HepG2 (cell line): Measurements from ENCODE around the gene RBM44. TPM values are rescaled to one million over a fixed set of nuclear protein-coding genes. Genes with fewer than 3 reads are reported as not detected.

Experiments used
- ATAC-seq: fragments of 200-7000 bp; cut with Tn5 transposase; 3 replicates; pipeline ENCODE4 v1.9.1; 2020; ENCODE audit warnings: mild to moderate bottlenecking, moderate library complexity
- BruUV-seq: library from RNA; stranded (reverse); fragments of 400-500 nt; replicated peaks from 2 replicates; lab custom pipeline; 2021; lab: Mats Ljungman, UMichigan
- CTCF ChIA-PET: fragments of 300-600 bp; formaldehyde crosslinking; extraction: SDS; loops from one replicate; lab custom pipeline; 2021; ENCODE audit warnings: low total read pairs, inconsistent platforms, low intra/inter-chr PET ratio; lab: Yijun Ruan, JAX
- POLR2A ChIA-PET: fragments of 350-600 bp; sonication (Branson Sonifier 250); formaldehyde crosslinking; loops from one replicate; lab custom pipeline; 2020; ENCODE audit warnings: antibody characterized with exemption, inconsistent platforms; lab: Yijun Ruan, JAX
- DNase-seq: peaks from one replicate; pipeline ENCODE4 v3.0.0-alpha.2; 2015; ENCODE audit warnings: low spot score
- FAIRE-seq: peaks from 3 replicates; lab custom pipeline; 2011; peaks lifted over from hg19 to GRCh38; lab: Jason Lieb, UNC
- H2AFZ ChIP-seq: one replicate; pipeline ENCODE4 v1.6.1; 2011; ENCODE audit warnings: low read length, inconsistent platforms
- H3K27ac ChIP-seq: fragments of 300-600 bp; 3 replicates; pipeline ENCODE4 v1.8.0; 2011; ENCODE audit warnings: mixed run types, mild to moderate bottlenecking, mixed read lengths, low read length, inconsistent platforms; ENCODE audit not compliant: insufficient read depth; ENCODE audit errors: extremely low read length
- H3K27me3 ChIP-seq, 2 experiments: fragments of 200-600 bp in 1 of 2; 2 replicates in 1 of 2; 3 replicates in 1 of 2; pipeline versions ENCODE4 v1.6.0 to v1.8.0; 2011; ENCODE audit warnings: low read length in 2 of 2, mild to moderate bottlenecking in 2 of 2, moderate library complexity in 2 of 2, inconsistent platforms in 1 of 2; ENCODE audit not compliant: insufficient read depth in 2 of 2, control insufficient read depth in 1 of 2
- H3K36me3 ChIP-seq, 2 experiments: fragments of 200-600 bp in 1 of 2; replicated peaks in 1 of 2; 2 replicates in 1 of 2; 3 replicates in 1 of 2; pipeline versions ENCODE4 v1.5.1 to v1.8.0; 2011; ENCODE audit warnings: low read length in 2 of 2, inconsistent platforms in 1 of 2; ENCODE audit not compliant: insufficient read depth in 2 of 2, control insufficient read depth in 1 of 2
- H3K4me1 ChIP-seq: 2 replicates; pipeline ENCODE4 v1.5.1; 2012; ENCODE audit warnings: low read length, inconsistent platforms; ENCODE audit not compliant: insufficient read depth
- H3K4me2 ChIP-seq: 2 replicates; pipeline ENCODE4 v1.6.0; 2011; ENCODE audit warnings: low read depth, low read length, inconsistent platforms
- H3K4me3 ChIP-seq, 3 experiments: fragments of 200-600 bp in 1 of 3; sonication (generic), shearing (Covaris generic) in 1 of 3; replicated peaks in 1 of 3; 2 replicates each; pipeline ENCODE4 v1.5.1; 2011 to 2016; ENCODE audit warnings: low read length in 3 of 3, inconsistent platforms in 2 of 3, low read depth in 2 of 3, mild to moderate bottlenecking in 2 of 3, control low read depth in 1 of 3, mixed read lengths in 1 of 3; ENCODE audit not compliant: insufficient read depth in 1 of 3
- H3K79me2 ChIP-seq: one replicate; pipeline ENCODE4 v1.6.1; 2011; ENCODE audit warnings: low read length, inconsistent platforms; ENCODE audit not compliant: insufficient read depth
- H3K9ac ChIP-seq: 2 replicates; pipeline ENCODE4 v1.6.0; 2011; ENCODE audit warnings: mild to moderate bottlenecking, low read depth, low read length, inconsistent platforms; ENCODE audit not compliant: insufficient read depth
- H3K9me3 ChIP-seq: 2 replicates; pipeline ENCODE4 v1.5.1; 2012; ENCODE audit warnings: mild to moderate bottlenecking, low read length
- H4K20me1 ChIP-seq: 2 replicates; pipeline ENCODE4 v1.6.0; 2011; ENCODE audit warnings: inconsistent platforms, mild to moderate bottlenecking, low read length, moderate library complexity; ENCODE audit not compliant: insufficient read depth
- ATAD3A ChIP-seq: sonication (generic); formaldehyde crosslinking; IDR thresholded peaks from 2 replicates; pipeline ENCODE4 v1.4.0; 2020; ENCODE audit warnings: missing genetic modification reagents
- KMT2A ChIP-seq: sonication (generic); formaldehyde crosslinking; IDR thresholded peaks from 2 replicates; pipeline ENCODE4 v1.4.0; 2020; ENCODE audit warnings: missing genetic modification reagents
- MZF1 ChIP-seq: sonication (generic); formaldehyde crosslinking; IDR thresholded peaks from 2 replicates; pipeline ENCODE4 v1.8.1; 2023; ENCODE audit warnings: mild to moderate bottlenecking, missing genetic modification reagents, borderline replicate concordance
- PAF1 ChIP-seq: IDR thresholded peaks from 2 replicates; pipeline ENCODE4 v1.6.1; 2016; ENCODE audit warnings: missing genetic modification reagents, missing compliant biosample characterization
- RBAK ChIP-seq: sonication (generic); formaldehyde crosslinking; IDR thresholded peaks from 2 replicates; pipeline ENCODE4 v1.5.1; 2020; ENCODE audit warnings: mild to moderate bottlenecking, missing genetic modification reagents
- SIX4 ChIP-seq: sonication (generic); formaldehyde crosslinking; IDR thresholded peaks from 2 replicates; pipeline ENCODE4 v1.4.0; 2020; ENCODE audit warnings: missing genetic modification reagents
- SNRNP70 ChIP-seq: fragments of 200-400 bp; formaldehyde crosslinking; IDR thresholded peaks from 2 replicates; pipeline ENCODE4 v1.6.1; 2017; ENCODE audit warnings: mild to moderate bottlenecking, low read depth, low read length, moderate library complexity
- STAG1 ChIP-seq: sonication (generic); formaldehyde crosslinking; IDR thresholded peaks from 2 replicates; pipeline ENCODE4 v1.4.0; 2020; ENCODE audit warnings: missing genetic modification reagents
- STAT5B ChIP-seq: sonication (generic); formaldehyde crosslinking; IDR thresholded peaks from 2 replicates; pipeline ENCODE4 v1.4.0; 2020; ENCODE audit warnings: missing genetic modification reagents
- ZNF138 ChIP-seq: sonication (generic); formaldehyde crosslinking; IDR thresholded peaks from 2 replicates; pipeline ENCODE4 v1.5.0; 2020; ENCODE audit warnings: mild to moderate bottlenecking, low read depth, missing genetic modification reagents
- ZNF496 ChIP-seq: sonication (generic); formaldehyde crosslinking; IDR thresholded peaks from 2 replicates; pipeline ENCODE4 v1.8.1; 2023; ENCODE audit warnings: mild to moderate bottlenecking, moderate library complexity, missing genetic modification reagents; ENCODE audit not compliant: insufficient replicate concordance
- ZNF552 ChIP-seq: sonication (generic); formaldehyde crosslinking; IDR thresholded peaks from 2 replicates; pipeline ENCODE4 v1.9.0; 2022; ENCODE audit warnings: missing genetic modification reagents, mild to moderate bottlenecking, borderline replicate concordance
- ZNF660 ChIP-seq: sonication (generic); formaldehyde crosslinking; IDR thresholded peaks from 2 replicates; pipeline ENCODE4 v1.5.1; 2020; ENCODE audit warnings: mild to moderate bottlenecking, low read depth, missing genetic modification reagents, borderline replicate concordance
- ZNF761 ChIP-seq: sonication (generic); formaldehyde crosslinking; conservative IDR thresholded peaks from 2 replicates; pipeline ENCODE4 v1.4.0; 2020; ENCODE audit warnings: mild to moderate bottlenecking, missing genetic modification reagents
- ZNF816 ChIP-seq: sonication (generic); formaldehyde crosslinking; IDR thresholded peaks from 2 replicates; pipeline ENCODE4 v1.8.0; 2022; ENCODE audit warnings: missing genetic modification reagents, mild to moderate bottlenecking, borderline replicate concordance
- WGBS: methylation state at CpG from one replicate; pipeline ENCODE4 v1.1.6; 2017; ENCODE audit warnings: low lambda C conversion rate; 5-methylcytosine and 5-hydroxymethylcytosine counted together
- in situ Hi-C: cut with HindIII; loops from 2 replicates; pipeline ENCODE4 v1.10.0; 2017; ENCODE audit warnings: low pct_unique_long_range_greater_than_20kb; ENCODE audit not compliant: extremely low pct_ligation_motif_present
- intact Hi-C: fragments of 100-400 bp; cut with micrococcal nuclease; formaldehyde crosslinking; loops from one replicate; pipeline ENCODE4 v1.10.0; 2022; ENCODE audit not compliant: unreplicated experiment
- polyA plus RNA-seq, 8 experiments: library from polyadenylated mRNA; depleted of rRNA in 3 of 8; stranded (reverse) in 7 of 8; unstranded in 1 of 8; fragments of >200 nt; fragmentation: Illumina TruSeq in 4 of 8; extraction: Trizol in 4 of 8; gene quantifications; 2 replicates each; pipeline versions ENCODE4 v1.2.1 to v1.2.3, GENCODE V29; 2011 to 2016; ENCODE audit warnings: low read depth in 4 of 8, missing spikeins in 1 of 8, mixed read lengths in 1 of 8; ENCODE audit not compliant: insufficient read depth in 1 of 8
- total RNA-seq, 5 experiments: library from RNA; depleted of rRNA; stranded (reverse); fragments of >200 nt; fragmentation: Illumina TruSeq; extraction: Trizol; gene quantifications; 2 replicates each; pipeline ENCODE4 v1.2.3, GENCODE V29; 2016; ENCODE audit warnings: low read depth in 1 of 5
- TF ChIP-seq, protein P1 (sequence below): fragments of 450-650 bp; IDR thresholded peaks from 2 replicates; pipeline ENCODE4 v1.6.1; 2017; ENCODE audit warnings: mild to moderate bottlenecking
- TF ChIP-seq, protein P2 (sequence below): sonication (generic); formaldehyde crosslinking; IDR thresholded peaks from 2 replicates; pipeline ENCODE4 v1.4.0; 2020; ENCODE audit warnings: mild to moderate bottlenecking, missing genetic modification reagents

The RBM44 gene
- total and polyA plus RNA-seq, 2 of the 13 experiments (the other 11 are each of a cell fraction or from before 2014, with no cell fraction given), result 0.13 to 0.50 TPM

DNA sequence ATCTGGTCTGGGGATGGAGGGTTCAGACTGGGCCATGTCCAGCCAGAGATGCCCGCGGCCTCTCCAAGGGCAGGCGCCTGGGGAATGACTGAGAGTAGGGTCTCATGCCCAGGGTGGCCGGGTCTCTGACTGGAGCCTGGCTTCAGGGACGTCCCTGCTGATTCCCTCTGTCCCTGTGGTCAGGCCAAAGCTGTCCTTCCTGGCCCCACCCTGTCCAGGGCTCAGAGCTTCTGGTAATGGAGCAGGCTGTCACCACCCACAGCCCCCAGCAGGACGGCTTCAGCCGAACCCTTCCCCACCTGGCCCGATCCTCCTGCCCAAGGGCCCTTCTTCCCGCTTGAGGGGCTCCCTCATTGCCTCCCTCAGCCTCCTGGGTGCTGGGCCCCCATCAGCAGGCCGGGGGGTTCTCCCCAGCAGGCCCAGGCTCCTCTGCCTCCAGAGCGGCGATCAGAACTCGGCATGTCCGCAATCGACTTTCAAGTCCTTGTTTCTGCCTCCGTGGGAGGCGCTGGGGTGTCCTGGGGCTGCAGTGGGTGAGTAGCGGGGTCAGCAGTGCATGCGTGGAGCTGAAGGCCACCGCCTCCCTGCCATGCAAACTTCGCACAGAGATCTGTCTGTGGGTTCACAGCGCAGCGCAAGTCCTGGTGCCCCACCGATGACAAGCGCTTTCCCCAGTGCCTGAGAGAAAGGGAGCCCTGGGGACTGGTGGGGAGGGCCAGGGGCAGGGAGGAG lies 79.2 kb downstream of the RBM44 start:
- Histone ChIP-seq H3K79me2 (no peaks in the 10 kb centered on the region), H3K27ac (no peak overlapping the region), H3K36me3 (no peaks in the 10 kb centered on the region), H3K4me3 (no peak overlapping the region), H3K4me1 (peaks cover 18% of the 10 kb centered on the region), H3K9me3 (no peaks in the 10 kb centered on the region), H4K20me1 (no peaks in the 10 kb centered on the region; the same call in 1 of the 2 replicates), H3K4me2 (no peak overlapping the region), H3K27me3 (peaks cover 10 to 64% of the 10 kb centered on the region in 2 experiments), H3K9ac (no peak overlapping the region), H2AFZ (no peak overlapping the region)
- in situ Hi-C loops, result no loop called here
- no TSS peak for BruUV-seq
- 64% methylated on average over 17 of the region's 25 CpGs for WGBS
- CTCF ChIA-PET, result no interaction called here
- DNase-seq (no peak), FAIRE-seq (no peak), ATAC-seq (peak; percentile 13; the same call in 2 of the 3 replicates)
- POLR2A ChIA-PET, result no interaction called here
- TF ChIP-seq STAT5B (no peak), PAF1 (no peak), MZF1 (CRISPR knock-in tag) (no peak), SIX4 (CRISPR knock-in tag) (no peak), SNRNP70 (no peak), ZNF138 (CRISPR knock-in tag) (no peak), ZNF496 (CRISPR knock-in tag) (no peak), RBAK (CRISPR knock-in tag) (no peak), ZNF660 (CRISPR knock-in tag) (no peak), ATAD3A (no peak), ZNF761 (no peak), ZNF816 (CRISPR knock-in tag) (no peak), STAG1 (CRISPR knock-in tag) (no peak), KMT2A (CRISPR knock-in tag) (no peak), ZNF552 (CRISPR knock-in tag) (no peak)
- TF ChIP-seq, protein P1, sequence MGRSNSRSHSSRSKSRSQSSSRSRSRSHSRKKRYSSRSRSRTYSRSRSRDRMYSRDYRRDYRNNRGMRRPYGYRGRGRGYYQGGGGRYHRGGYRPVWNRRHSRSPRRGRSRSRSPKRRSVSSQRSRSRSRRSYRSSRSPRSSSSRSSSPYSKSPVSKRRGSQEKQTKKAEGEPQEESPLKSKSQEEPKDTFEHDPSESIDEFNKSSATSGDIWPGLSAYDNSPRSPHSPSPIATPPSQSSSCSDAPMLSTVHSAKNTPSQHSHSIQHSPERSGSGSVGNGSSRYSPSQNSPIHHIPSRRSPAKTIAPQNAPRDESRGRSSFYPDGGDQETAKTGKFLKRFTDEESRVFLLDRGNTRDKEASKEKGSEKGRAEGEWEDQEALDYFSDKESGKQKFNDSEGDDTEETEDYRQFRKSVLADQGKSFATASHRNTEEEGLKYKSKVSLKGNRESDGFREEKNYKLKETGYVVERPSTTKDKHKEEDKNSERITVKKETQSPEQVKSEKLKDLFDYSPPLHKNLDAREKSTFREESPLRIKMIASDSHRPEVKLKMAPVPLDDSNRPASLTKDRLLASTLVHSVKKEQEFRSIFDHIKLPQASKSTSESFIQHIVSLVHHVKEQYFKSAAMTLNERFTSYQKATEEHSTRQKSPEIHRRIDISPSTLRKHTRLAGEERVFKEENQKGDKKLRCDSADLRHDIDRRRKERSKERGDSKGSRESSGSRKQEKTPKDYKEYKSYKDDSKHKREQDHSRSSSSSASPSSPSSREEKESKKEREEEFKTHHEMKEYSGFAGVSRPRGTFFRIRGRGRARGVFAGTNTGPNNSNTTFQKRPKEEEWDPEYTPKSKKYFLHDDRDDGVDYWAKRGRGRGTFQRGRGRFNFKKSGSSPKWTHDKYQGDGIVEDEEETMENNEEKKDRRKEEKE, result no peak
- TF ChIP-seq, protein P2, sequence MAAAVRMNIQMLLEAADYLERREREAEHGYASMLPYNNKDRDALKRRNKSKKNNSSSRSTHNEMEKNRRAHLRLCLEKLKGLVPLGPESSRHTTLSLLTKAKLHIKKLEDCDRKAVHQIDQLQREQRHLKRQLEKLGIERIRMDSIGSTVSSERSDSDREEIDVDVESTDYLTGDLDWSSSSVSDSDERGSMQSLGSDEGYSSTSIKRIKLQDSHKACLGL (CRISPR knock-in tag), result no peak
- intact Hi-C loops, result no loop called here
